H7 (cell line): Measurements from ENCODE around the gene PTPRN2. TPM values are rescaled to one million over a fixed set of nuclear protein-coding genes. Genes with fewer than 3 reads are reported as not detected.
"Not testable (repeated sequence)": the region's sequence is repeated elsewhere in the genome, so short reads cannot be mapped to it uniquely, and the experiment has no call there.

ENCODE experiments used
- DNase-seq: peaks from one replicate; pipeline ENCODE4 v3.0.0; 2012
- H3K27me3 ChIP-seq: 2 replicates; pipeline ENCODE4 v1.6.0; 2011; ENCODE audit warnings: mild to moderate bottlenecking, low read length; ENCODE audit not compliant: control insufficient read depth, insufficient read depth
- H3K36me3 ChIP-seq: replicated peaks from 2 replicates; pipeline ENCODE4 v1.5.1; 2011; ENCODE audit warnings: low read length; ENCODE audit not compliant: control insufficient read depth, insufficient read depth
- H3K4me3 ChIP-seq: 2 replicates; pipeline ENCODE4 v1.5.1; 2011; ENCODE audit warnings: low read depth, mild to moderate bottlenecking, control low read depth, low read length, moderate library complexity; ENCODE audit not compliant: insufficient read depth
- total RNA-seq: library from RNA; depleted of rRNA; stranded (reverse); fragments of >200 nt; shearing (Covaris generic); gene quantifications from 2 replicates; pipeline ENCODE4 v1.2.3, GENCODE V29; 2014; rRNA removed

The PTPRN2 gene
- total RNA-seq, 1 experiment from 2014 or later = 0.80 TPM

- H3K36me3 ChIP-seq = no peaks in the 10 kb centered on the region
- H3K4me3 ChIP-seq = no peak overlapping the region
- peak; percentile 59 for DNase-seq
- H3K27me3 ChIP-seq = peaks cover 3% of the 10 kb centered on the region; the same call in 1 of the 2 replicates
Observed at GRCh38 chr7:157496416-157497275, 1091.0 kb downstream of the PTPRN2 start.

- no peak overlapping the region for H3K4me3 ChIP-seq
- no peaks in the 10 kb centered on the region for H3K36me3 ChIP-seq
- no peaks in the 10 kb centered on the region; the same call in 1 of the 2 replicates for H3K27me3 ChIP-seq
- no peak for DNase-seq
Observed at GRCh38 chr7:157495594-157495993, 1092.0 kb downstream of the PTPRN2 start.

GRCh38 chr7:157495177-157495553, 1092.5 kb downstream of the PTPRN2 start:
- DNase-seq = no peak
- H3K27me3 ChIP-seq = no peaks in the 10 kb centered on the region; the same call in 1 of the 2 replicates
- H3K36me3 ChIP-seq = no peaks in the 10 kb centered on the region
- H3K4me3 ChIP-seq = no peak overlapping the region

GRCh38 chr7:157494506-157495176, 1093.0 kb downstream of the PTPRN2 start:
- no peaks in the 10 kb centered on the region for H3K36me3 ChIP-seq
- no peak for DNase-seq
- H3K4me3 ChIP-seq = no peak overlapping the region
- no peaks in the 10 kb centered on the region; the same call in 1 of the 2 replicates for H3K27me3 ChIP-seq

- no peak overlapping the region for H3K4me3 ChIP-seq
- H3K36me3 ChIP-seq = no peaks in the 10 kb centered on the region
- no peak for DNase-seq
- H3K27me3 ChIP-seq = no peaks in the 10 kb centered on the region; the same call in 1 of the 2 replicates
Observed at GRCh38 chr7:157493776-157494175, 1093.8 kb downstream of the PTPRN2 start.

GRCh38 chr7:157493017-157493416, 1094.6 kb downstream of the PTPRN2 start:
- Histone ChIP-seq H3K4me3 (no peak overlapping the region), H3K27me3 (no peaks in the 10 kb centered on the region; the same call in 1 of the 2 replicates), H3K36me3 (no peaks in the 10 kb centered on the region)
- DNase-seq = no peak

- no peak overlapping the region for H3K4me3 ChIP-seq
- no peak for DNase-seq
- H3K36me3 ChIP-seq = no peaks in the 10 kb centered on the region
- no peaks in the 10 kb centered on the region for H3K27me3 ChIP-seq
Observed at GRCh38 chr7:157490465-157490912, 1097.1 kb downstream of the PTPRN2 start.

- H3K36me3 ChIP-seq, DNase-seq, H3K4me3 ChIP-seq, H3K27me3 ChIP-seq: not testable (repeated sequence)
Observed at GRCh38 chr7:157489870-157490269, 1097.8 kb downstream of the PTPRN2 start.

Other genes with a start within 250 kb of the PTPRN2 start
- 41.1 and 50.9 TPM in 2 replicates for gene NCAPG2, start 117.0 kb upstream of the PTPRN2 start, total RNA-seq
- 33.1 and 41.0 TPM in 2 replicates for gene ESYT2, start 241.7 kb upstream of the PTPRN2 start, total RNA-seq